ENCODE measurements around the gene APCDD1. TPM values are rescaled to one million over a fixed set of nuclear protein-coding genes. Genes with fewer than 3 reads are reported as not detected.

The APCDD1 gene
- total RNA-seq, 2 donors from 2014 or later: 5.6 to 10.7 TPM

DNA sequence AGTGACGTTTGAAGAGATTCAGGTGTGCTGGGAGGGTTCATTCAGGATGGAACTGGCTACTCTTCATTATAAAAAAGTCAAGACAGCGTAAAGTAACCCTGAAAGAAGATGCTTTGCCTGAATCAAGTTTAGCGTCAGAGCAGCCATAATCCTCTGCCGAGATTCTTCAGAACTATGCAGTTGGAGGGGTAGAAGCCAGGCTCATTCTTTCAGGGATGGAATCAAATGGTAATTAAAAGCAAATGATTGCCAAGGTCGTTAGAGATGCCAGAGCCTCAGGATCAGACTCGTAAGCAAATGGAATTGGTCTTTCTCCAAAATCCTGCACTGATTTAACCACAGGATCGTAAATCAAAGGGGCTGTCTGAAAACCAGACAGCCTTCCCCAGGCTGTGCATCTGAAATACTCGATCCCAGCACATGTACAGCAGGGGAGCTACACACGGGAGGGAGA is 21.9 kb downstream of the APCDD1 start:
- Histone ChIP-seq H3K4me1 (no peaks in the 10 kb centered on the region), H3K9ac (ENCODE audit: low read depth in 2 of 2, low read length in 2 of 2) (no peak overlapping the region), H3K4me3 (no peak overlapping the region), H3K9me3 (no peaks in the 10 kb centered on the region), H3K36me3 (no peaks in the 10 kb centered on the region), H3K27ac (no peak overlapping the region), H3K27me3 (no peaks in the 10 kb centered on the region)
- TF ChIP-seq CTCF (IDR thresholded peaks at IDR 0.05): no peak
- intact Hi-C loops (cut with DNase I): no loop called here
- no peak for DNase-seq

DNA sequence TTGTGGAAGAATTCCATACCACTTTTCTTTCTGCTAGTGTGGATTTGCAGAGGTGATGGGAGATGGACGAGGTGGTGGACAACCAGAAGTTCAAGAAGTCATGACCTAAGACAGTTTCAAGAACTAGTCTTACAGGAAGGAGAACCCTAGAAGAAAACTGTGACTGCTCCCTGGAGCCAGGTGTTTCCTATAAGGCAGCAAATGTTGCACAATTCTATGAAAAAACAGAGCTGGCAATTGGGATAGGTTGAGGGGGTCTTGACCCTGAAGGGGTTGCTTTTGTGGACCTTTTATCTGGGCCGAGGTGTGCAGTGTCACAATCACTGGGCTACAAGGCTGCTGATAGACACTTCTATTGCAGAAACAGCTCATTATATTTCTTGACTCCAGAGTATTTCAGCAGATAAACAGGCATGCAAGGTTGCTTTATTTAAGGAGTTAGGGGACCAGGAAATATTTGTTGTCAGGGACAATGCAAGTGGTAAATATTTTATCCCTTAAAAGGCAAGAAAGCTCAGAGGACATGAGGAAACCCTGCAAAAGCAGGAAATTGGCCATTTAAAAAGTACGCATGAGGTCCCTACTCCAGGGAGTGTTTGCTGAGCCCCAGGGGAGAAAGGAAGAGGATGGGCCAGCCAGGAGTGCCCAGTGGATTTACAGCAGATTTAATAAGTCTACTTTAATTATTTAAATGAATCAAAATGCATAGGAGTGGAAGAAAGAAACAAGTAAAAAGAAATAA is 22.9 kb downstream of the APCDD1 start:
- H3K4me1 ChIP-seq: no peaks in the 10 kb centered on the region
- H3K27me3 ChIP-seq: no peaks in the 10 kb centered on the region
- no peak for DNase-seq
- H3K4me3 ChIP-seq: no peak overlapping the region
- TF ChIP-seq CTCF (IDR thresholded peaks at IDR 0.05): no peak
- H3K36me3 ChIP-seq: no peaks in the 10 kb centered on the region
- intact Hi-C loops (cut with DNase I): no loop called here
- H3K27ac ChIP-seq: no peak overlapping the region
- no peak overlapping the region for H3K9ac ChIP-seq (ENCODE audit: low read depth in 2 of 2, low read length in 2 of 2)
- H3K9me3 ChIP-seq: no peaks in the 10 kb centered on the region

- no peak overlapping the region for H3K27ac ChIP-seq
- no peak for TF ChIP-seq CTCF (IDR thresholded peaks at IDR 0.05)
- intact Hi-C loops (cut with DNase I): no loop called here
- H3K9ac ChIP-seq (ENCODE audit: low read depth in 2 of 2, low read length in 2 of 2): no peak overlapping the region
- DNase-seq: no peak
- H3K4me3 ChIP-seq: no peak overlapping the region
- H3K27me3 ChIP-seq: no peaks in the 10 kb centered on the region
- H3K9me3 ChIP-seq: no peaks in the 10 kb centered on the region
- no peaks in the 10 kb centered on the region for H3K36me3 ChIP-seq
- no peaks in the 10 kb centered on the region for H3K4me1 ChIP-seq
Observed at GRCh38 chr18:10477863-10478260, 23.4 kb downstream of the APCDD1 start.

GRCh38 chr18:10481831-10482230 is 27.4 kb downstream of the APCDD1 start:
- H3K27ac ChIP-seq: no peak overlapping the region
- H3K4me3 ChIP-seq: no peak overlapping the region
- H3K36me3 ChIP-seq: no peaks in the 10 kb centered on the region
- H3K4me1 ChIP-seq: no peaks in the 10 kb centered on the region
- no peaks in the 10 kb centered on the region for H3K9me3 ChIP-seq
- H3K27me3 ChIP-seq: no peaks in the 10 kb centered on the region
- no peak for DNase-seq
- H3K9ac ChIP-seq (ENCODE audit: low read depth in 2 of 2, low read length in 2 of 2): no peak overlapping the region
- intact Hi-C loops (cut with DNase I): no loop called here
- no peak for TF ChIP-seq CTCF (IDR thresholded peaks at IDR 0.05)

DNA sequence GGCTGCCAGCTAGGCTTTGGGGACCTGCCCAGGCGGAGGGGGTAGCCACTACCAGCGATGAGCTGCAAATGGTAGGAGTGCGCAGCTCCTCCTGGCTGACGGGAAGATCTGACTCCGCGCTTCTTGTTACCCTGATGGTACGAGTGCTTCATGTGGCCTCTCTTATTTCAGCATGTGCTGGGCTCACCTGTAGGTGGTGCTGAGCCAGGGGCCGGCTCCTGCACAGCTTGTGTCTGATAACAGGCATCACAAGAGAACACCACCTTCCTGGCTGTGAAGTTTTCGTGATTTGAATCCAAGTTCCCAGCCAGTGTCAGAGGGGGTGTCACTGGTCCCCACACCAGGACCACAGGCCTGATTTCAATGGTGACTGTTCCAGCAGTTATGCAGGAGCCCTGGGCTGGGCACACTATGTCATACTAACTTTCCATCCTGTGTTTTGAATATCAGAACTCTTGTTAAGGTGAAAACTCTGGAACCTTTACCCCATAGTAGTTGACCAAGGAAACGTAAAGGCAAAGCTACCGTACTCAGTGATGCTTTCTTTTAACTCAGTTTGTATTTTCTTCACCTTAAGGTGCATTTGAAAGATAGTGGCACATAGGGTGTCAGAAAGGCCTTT is 28.0 kb downstream of the APCDD1 start:
- Histone ChIP-seq H3K27me3 (no peaks in the 10 kb centered on the region), H3K27ac (no peak overlapping the region), H3K36me3 (no peaks in the 10 kb centered on the region), H3K9ac (ENCODE audit: low read depth in 2 of 2, low read length in 2 of 2) (no peak overlapping the region), H3K4me1 (no peaks in the 10 kb centered on the region), H3K4me3 (no peak overlapping the region), H3K9me3 (no peaks in the 10 kb centered on the region)
- no peak for TF ChIP-seq CTCF (IDR thresholded peaks at IDR 0.05)
- DNase-seq: no peak
- intact Hi-C loops (cut with DNase I): no loop called here

All from colonic mucosa (tissue), 4 donors.